Stimulated activated naive CD8-positive, alpha-beta T cell treated with anti-CD3 and anti-CD28 coated beads, Interleukin-15, Interleukin-2, amounts not matched to agents 100 U/mL and 50 U/mL, for 24 hours (primary cell): ENCODE results near the gene HTR3A.

Experiments used
- ATAC-seq: fragments of 150-1000 bp; cut with Tn5 transposase; one replicate; pipeline ENCODE4 v1.10.0; 2021
- DNase-seq: peaks from one replicate; pipeline ENCODE4 v3.0.0; 2021

The HTR3A gene

DNA sequence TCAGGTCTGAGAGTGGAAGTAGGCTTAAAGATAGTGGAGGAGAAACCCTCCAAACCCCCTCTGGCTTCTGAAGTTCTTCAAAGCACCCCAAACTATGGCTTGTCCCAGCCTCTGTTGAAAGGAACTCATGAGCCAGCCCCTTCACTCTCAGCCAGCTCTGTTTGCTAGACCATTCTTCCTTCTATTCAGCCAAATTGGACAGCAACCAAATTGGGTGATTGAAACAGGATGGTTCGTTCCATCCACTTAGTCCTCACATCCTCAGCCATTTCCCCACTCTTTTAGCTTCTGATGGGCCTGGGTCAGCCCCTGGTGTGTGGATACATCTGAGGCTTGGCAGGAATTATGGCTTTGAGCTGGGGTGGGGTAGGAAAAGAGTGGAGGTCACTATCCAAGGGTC, 4.5 kb downstream of the HTR3A start:
- ATAC-seq (no peak), DNase-seq (no peak)

DNA sequence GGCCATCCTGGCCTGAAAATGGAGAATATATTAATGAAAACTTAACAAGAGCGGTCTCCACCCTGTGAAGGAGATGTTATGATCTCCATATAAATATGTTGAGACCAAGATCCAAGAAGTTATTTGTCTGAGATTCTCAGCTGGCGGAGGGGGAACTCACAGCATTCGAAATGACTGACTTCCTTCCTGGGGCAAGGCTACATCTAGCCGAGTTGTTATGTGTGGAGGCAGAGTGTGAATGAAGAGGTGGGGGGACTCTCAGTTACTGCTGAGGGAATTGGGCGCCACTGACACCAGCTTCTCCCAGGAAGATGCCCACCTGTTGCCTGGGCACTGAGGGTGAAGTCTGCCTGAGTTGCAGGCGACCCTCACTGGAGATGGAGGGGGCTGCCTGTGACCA, 5.9 kb downstream of the HTR3A start:
- no peak for DNase-seq
- ATAC-seq = no peak

DNA sequence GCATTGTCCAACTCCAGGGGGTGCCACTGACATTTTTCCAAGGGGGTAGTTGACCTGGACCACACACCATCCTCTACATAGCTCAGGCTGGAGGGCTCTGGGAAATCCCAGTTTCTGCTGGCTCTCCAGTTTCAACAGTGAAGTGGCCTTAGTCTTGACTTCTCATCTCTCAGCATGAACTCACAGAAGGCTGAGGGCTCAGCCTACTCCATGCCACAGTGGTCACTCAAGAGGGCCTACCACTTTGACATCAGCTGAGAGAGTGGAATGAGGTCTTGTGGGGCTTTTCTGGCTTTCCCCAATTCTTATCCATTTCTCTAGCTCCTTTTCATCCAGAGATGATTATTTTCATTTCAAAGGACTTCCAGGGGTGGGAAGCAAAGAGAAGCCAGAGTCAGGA, 7.4 kb downstream of the HTR3A start:
- DNase-seq = no peak
- no peak for ATAC-seq

DNA sequence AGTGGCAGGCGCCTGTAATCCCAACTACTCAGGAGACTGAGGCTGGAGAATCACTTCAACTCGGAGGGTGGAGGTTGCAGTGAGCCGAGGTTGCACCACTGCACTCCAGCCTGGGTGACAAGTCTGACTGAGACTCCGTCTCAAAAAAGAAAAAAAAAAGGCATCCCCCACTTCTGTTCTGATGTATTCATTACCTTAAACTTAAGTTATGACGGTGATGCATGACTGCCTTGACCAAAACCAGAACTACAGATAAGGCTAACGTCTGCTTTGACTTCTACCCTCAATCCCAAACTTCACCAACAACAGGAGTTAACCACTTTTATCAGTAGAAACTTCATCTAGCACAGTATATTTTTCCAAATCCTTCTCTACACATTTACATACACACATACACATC, 9.9 kb downstream of the HTR3A start:
- no peak for DNase-seq
- no peak for ATAC-seq

DNA sequence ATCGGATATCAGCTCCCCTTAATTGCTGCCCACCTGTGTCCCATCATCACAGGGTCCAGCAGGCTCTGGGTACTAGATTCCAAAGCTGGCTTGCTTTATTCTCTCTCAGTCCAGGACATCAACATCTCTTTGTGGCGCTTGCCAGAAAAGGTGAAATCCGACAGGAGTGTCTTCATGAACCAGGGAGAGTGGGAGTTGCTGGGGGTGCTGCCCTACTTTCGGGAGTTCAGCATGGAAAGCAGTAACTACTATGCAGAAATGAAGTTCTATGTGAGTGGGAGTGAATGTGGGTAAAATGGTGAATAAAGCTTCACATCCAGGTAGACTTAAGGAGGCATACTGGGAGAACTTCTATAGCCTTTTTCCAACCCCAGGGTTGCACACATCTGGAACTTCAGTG, 11.0 kb downstream of the HTR3A start:
- ATAC-seq = no peak
- no peak for DNase-seq

DNA sequence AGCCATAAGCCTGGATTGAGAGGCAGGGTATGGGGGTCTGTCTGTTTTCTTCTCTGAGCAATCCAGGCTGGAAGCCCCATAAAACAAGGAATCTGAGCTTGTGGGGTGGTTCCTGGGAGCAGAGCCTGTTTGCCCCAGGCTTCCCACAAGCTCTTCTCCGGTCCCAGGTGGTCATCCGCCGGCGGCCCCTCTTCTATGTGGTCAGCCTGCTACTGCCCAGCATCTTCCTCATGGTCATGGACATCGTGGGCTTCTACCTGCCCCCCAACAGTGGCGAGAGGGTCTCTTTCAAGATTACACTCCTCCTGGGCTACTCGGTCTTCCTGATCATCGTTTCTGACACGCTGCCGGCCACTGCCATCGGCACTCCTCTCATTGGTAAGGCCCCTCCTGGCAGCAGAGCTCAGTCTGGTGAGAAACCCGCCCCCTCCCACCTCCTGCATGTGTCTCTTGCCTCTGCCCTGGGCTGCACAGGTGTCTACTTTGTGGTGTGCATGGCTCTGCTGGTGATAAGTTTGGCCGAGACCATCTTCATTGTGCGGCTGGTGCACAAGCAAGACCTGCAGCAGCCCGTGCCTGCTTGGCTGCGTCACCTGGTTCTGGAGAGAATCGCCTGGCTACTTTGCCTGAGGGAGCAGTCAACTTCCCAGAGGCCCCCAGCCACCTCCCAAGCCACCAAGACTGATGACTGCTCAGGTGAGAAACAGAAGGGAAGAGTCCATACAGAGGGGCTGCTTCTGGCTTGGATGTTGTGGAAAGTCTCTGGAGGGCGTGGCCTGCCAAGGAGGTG, 11.6 kb downstream of the HTR3A start:
- no peak for DNase-seq

DNA sequence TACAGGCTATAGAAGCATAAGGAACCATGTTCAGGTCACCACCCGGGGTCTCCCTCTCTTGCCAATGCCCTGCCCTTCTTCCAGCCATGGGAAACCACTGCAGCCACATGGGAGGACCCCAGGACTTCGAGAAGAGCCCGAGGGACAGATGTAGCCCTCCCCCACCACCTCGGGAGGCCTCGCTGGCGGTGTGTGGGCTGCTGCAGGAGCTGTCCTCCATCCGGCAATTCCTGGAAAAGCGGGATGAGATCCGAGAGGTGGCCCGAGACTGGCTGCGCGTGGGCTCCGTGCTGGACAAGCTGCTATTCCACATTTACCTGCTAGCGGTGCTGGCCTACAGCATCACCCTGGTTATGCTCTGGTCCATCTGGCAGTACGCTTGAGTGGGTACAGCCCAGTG, 14.5 kb downstream of the HTR3A start:
- ATAC-seq (no peak), DNase-seq (no peak)

More for the DNA sequence above, 11.6 kb downstream of the HTR3A start:
- no peak for ATAC-seq

DNA sequence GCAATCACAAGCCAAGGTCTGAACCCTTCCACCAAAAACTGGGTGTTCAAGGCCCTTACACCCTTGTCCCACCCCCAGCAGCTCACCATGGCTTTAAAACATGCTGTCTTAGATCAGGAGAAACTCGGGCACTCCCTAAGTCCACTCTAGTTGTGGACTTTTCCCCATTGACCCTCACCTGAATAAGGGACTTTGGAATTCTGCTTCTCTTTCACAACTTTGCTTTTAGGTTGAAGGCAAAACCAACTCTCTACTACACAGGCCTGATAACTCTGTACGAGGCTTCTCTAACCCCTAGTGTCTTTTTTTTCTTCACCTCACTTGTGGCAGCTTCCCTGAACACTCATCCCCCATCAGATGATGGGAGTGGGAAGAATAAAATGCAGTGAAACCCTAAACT, 15.0 kb downstream of the HTR3A start:
- no peak for DNase-seq
- ATAC-seq = no peak

DNA sequence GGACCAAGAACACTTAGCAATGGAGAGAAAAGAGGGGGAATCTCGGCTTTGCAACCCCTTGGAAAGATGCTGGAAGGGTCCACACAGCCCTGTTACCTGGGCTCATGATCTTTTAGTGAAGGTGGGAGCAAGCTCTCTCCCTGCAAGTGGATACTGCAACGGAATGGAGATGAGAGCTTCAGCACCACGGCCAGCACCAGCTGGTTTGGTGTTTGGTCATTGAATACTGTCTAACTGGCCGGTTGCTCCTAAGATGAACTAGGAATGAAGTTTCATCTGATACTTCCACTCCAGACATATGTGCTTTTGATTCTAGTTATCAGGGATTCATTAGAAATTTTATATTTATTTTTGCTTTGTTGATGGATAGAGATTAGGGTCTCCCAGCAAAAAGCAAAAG, 16.3 kb downstream of the HTR3A start:
- ATAC-seq (no peak), DNase-seq (peak; percentile 21)

DNA sequence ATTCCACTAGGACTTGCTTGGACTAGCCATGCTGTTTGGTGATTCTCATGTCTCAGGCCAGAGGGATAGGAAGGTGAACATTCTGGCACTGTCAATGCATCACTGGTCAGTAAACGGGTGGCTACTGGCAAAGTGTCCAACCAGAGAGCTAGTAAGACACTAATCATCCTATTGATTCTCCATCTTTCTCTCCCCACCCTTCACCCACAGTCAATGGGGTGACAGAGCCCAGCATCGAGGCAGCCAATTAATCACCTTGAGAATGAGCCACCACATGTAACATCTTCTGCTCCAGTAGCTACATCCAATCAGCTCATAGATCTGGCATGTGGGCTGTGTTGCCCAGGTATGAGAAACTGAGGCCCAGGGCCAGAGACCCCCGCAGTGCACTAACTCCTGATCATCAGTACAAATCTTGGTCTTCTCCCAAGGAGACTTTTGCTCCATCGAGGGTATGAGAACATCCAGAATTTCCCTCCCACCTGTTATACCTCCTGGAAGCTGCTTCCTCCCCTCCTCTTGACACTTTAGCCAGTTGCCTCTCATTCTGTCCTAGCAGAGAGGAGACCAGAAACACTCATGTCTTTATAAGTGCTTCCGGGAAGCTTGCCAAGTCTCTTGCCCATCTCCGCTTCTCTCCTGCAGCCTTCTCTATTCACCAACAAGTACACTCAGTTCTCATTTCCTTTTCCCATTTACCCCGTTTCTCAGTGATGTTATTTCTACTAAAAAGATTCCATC, 17.0 kb downstream of the HTR3A start:
- DNase-seq (no peak), ATAC-seq (no peak)

DNA sequence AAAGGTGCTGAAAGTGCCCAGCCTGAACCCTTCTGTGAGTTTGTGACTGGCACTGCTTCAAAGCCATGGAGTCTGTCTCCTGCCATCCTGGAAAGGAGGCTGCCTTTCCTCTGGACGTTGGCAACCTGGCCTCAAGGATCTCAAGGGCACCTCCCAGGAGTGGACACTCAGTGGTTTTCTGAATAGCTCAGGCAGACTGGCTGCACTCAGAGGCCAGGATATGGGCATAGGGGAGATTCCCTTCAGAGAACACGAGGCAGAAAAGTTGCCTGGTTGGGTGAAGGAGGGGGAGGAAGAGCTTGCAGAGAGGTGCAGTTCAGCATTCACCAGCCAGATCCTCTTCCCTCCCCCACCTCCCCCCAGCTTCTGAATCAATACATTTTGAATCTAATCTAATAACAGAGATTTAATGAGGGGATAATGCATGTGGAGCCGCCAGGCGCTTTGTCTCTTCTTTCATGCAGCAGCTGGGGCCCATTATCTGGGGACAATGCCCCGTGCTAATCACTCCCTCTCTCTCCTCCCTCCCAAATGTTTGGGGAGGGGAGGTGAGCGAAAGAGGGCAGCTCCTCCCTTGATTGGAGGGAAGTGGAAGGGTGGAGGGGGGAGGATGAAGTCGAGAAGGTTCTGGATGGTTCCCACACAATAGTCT, 17.7 kb downstream of the HTR3A start:
- no peak for ATAC-seq
- no peak for DNase-seq

DNA sequence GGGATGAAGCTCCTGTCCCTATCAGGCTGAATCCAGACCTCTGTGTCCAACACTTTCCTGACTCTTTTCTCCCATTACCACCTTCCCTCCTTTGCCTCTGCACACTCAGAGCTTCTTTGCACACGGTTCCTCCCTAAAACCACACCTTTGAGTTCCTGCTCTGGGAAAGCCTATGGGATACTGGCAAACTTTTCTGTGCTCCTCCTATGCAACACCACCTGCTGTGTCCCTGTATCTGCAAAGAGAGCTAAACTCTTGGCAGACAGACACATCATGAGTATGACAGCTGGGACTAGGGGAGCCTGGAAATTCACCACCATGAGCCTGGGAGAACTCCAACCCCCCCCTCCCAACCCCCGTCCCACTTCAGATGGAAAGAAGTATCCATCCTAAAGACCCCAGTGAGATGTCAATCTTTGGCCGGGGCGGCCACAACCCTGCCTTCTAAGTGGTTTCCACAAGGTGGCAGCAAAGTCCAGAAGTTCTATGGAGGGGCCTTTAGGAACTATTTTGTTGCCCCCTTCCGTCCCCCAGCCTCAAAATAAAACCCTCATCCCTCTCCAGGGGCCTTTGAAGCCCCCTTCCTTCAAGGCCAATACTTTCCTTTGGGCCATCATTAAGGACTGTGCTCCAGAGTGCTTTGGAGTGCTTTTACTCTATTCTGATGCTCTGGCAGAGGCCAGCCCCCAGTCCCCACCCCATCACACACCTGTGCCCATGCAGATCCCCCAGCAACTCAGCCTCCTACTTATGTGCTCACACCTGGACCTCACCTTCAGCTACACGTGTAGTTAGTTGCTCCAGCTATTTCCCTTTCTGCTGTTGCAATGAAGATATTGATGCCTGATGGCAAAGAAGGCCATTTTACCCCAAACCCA, 19.4 kb downstream of the HTR3A start:
- DNase-seq (peak; percentile 34), ATAC-seq (no peak)

DNA sequence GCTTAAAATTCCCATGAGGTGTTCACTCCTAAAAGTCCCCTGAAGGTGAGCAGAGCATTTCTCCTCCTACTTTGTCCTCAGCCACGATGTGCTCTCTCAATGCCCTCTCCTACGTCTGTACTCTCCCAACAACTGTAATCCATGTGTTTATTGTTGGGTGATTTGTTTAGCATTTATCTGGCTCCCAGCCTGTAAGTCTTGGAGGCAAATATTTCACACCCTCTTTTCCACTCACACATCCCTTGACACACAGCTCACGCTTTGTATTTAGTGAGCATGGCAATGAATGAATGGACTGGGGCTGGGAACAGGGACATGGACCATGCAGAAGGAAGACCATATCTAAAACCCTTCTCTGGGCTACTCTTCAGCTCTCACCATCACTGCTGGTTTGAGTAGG, 22.6 kb downstream of the HTR3A start:
- ATAC-seq = no peak
- no peak for DNase-seq

DNA sequence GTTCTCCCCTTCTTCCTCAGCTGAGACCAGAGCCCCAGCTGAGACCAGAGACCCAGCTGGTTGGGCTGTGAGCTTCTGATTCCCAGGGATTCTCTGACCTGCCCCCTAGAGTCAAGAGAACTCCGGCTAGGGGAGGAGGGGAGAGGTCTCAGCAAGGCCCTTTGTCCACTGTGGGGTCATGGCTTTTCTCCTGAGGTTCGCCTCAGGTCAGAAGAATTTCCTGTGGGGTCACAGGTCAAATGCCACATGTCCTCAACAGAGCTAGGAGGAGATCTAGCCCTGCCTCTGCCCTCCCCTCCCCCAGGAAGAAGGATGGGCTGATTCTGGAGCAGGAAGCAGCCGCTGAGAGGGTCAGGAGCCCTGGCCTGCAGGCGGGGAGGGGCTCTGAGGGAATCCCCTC, 23.7 kb downstream of the HTR3A start:
- no peak for ATAC-seq
- no peak for DNase-seq

DNA sequence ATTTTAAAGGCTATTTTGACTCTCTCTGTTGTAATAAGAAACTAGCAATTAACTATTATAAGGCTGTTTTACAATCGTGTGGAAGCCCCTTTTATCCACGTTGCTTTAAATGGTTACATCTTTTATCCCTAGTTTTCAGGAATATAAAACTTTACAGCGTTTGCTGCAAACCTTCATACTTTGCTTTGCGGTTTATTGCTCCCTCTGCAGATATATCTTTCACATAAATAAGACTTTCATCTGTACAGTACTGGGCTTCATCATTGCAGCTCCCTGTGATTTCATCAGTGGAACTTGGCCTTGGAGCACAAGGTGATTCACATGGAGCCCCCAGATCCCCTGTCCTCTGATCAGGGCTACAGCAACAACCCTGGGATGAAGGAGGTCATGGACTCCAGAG, 25.6 kb downstream of the HTR3A start:
- no peak for ATAC-seq
- no peak for DNase-seq

DNA sequence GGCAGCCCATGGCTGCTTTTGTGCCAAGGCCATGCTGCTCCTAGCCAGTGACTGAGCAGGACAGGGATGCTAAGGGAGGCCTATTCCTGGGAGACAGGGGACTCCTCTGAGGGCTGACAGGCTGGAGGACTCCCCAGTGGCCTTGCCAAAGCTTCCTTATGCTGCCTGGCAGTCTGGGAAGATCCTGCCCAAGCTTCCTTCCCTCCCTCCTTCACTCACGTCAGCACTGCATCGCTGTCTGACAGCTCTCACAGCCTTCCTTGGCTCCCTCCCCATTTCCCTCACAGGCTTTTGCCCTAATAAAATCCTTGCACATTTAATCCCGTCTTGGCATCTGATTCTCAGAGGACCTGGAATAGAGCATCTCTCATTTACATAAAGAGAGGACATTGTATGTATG, 26.5 kb downstream of the HTR3A start:
- no peak for DNase-seq
- ATAC-seq = no peak

DNA sequence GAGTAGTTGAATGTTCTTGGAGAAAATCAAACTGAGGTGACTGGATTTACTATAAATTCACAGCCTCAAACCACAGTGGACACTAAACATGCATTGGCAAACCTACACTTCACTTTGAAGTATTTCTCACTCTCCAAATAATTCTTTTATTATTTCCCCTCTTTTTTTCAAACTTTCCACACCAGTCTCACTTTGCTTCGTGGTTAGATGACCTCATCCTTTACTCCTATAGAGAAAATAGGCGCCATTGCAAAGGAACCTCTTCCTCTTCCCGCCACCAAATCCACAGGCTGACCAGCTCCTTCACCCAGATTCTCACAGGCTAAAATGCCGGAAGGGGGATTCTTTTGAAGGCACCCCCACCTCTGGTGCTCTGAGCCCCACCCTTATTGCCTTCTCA, 33.4 kb downstream of the HTR3A start:
- ATAC-seq = no peak
- no peak for DNase-seq

DNA sequence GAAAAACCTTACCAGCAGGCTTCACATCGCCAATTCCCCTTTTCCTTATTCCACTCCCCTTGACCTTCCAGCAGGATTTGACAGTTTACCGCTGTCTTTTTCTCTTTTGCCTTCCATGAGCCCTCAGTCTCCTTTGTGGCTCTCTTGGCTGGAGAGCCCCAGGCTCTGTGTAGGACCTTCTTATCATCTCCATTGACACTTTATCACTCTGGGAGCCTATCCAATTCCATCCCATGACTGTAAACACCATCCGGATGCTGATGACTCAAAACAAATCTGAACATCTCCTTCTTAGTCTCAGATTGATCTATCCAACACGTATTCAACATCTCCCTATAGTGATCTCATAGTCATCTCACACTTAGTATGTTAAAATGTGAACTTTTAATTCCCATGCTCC, 36.0 kb downstream of the HTR3A start:
- no peak for DNase-seq
- ATAC-seq = no peak

DNA sequence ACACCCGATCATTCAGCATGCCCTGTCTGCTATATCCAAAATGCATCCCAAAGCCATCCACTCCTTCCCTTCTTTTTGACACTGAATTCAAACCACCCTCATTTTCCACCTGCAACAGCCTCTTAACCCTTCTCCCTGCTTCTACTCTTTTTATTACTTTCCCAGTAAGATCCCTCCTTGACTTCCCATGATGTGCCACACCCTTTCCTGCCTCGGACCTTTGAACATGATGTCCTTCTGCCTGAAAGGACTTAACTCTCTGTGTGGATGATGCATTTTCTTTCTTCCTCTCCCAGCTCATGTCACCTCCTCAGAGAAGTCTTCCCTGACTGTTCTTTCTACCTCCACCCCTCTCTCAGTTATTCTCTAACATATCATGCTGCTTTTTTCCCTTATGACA, 36.5 kb downstream of the HTR3A start:
- no peak for DNase-seq
- ATAC-seq = no peak

DNA sequence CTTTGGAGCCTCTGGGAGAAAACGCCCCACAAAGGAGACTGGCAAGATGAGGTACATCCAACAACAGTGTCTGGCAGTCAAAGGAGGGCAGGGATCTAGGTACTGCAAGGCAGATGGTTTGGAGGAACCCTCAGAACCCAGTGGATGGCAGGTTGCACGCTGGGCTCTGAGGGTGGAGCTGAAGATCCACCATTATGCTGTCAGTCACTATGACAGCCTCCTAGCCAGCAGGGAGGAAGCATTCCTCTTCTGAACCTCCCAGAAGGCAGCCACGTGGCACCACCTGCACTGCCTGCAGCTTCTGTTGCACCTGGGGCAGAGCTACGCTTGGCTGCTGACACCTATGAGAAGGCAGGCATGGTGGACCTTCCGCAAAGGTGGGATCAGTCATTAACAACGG, 40.2 kb downstream of the HTR3A start:
- ATAC-seq (no peak), DNase-seq (no peak)

DNA sequence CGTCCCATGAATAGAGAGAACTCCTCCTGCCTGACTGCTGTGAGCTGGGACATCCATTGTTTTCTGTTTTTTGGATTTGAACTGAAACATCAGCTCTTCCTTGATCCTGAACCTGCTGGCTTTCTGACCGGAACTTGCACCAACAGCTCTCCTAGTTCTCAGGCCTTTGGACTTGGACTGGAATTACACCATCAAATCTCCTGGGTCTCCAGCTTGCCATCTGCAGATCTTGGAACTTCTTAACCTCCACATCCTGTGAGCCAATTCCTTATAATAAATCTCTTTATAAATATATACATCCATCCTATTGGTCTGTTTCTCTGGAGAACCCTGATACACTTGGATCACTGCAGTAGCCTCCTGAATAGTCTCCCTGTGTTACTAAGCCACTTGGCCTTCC, 42.1 kb downstream of the HTR3A start:
- DNase-seq (no peak), ATAC-seq (no peak)

DNA sequence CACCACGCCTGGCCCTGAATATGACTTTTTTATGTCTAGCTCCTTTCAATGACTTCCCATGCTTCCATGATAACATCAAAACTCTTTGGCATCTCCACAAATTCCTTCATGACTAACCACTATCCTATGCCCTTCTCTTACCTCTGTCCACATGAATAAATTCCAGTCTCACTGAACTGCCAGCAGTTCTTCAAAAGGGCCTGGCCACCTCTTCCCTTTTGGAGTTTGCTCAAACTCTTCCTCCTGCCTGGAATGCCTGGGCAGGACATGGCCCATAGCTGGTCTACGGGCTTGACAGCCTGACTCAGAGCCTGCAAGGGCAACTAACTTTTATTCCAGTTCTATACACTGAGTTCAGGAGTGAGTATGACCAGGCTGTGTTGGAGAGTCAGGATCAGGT, 42.8 kb downstream of the HTR3A start:
- no peak for ATAC-seq
- DNase-seq = no peak

DNA sequence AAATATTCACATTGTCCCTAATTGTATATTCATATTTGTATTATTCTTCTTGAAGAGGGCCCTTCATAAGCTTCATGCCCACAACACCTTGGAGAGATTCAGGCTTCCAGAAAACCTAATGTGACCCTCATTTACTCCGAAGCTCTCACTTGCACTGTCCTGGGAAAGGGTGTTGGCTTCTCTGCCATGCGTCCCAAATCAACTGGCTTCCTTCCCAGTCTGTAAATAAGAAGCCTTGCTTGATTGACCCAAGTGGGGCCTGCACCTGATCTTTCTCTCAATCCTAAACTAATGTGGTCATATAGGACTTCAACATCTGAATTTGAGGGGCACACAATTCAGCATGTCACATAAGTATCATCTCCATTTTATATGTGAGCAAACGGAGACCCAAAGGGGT, 44.1 kb downstream of the HTR3A start:
- ATAC-seq (no peak), DNase-seq (no peak)
